ENCODE results near the gene CAMK2B.
"Not testable (repeated sequence)": the region's sequence is repeated elsewhere in the genome, so short reads cannot be mapped to it uniquely, and the experiment has no call there.

The CAMK2B gene

DNA sequence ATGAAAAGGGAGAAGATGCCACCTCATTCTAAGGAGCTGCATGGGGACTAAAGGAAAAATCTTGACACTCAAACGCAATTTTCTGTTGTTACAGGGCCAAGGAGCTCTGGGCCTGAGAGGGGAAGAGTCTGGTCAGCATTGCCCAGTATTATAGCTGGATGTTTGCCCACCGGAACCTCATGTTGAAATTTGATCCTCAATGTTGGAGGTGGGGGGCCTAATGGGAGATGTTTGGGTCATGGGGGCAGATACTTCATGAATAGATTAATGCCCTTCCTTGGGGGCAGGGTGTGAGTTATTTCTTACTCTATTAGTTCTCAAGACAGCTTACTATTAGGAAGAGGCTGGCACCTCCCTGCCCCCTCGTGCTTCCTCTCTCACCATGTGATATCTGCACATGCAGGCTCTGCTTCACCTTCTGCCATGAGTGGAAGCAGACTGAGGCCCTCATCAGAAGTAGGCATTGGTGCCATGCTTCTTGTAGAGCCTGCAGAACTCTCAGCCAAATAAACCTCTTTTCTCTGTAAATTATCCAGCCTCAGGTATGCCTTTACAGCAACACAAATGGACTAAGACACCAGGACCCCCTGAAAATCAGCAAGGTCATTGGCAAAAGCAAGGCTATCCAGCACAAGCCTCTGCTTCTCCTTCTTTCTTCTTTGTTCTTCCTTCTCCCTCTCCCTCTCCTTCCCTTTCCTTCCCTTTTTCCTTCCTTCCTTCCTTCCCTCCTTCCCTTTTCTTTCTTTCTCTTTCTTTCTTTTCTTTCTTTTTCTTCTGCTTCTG is 151.3 kb downstream of the CAMK2B start:
- Histone ChIP-seq H3K4me3 (ENCODE audit: low read length) (no peak overlapping the region), H3K9ac (ENCODE audit: low read depth, low read length) (no peak overlapping the region), H3K4me1 (ENCODE audit: control insufficient read depth, insufficient read depth, low read length) (peaks cover 14% of the 10 kb centered on the region), H3K9me3 (replicated peaks; ENCODE audit: low read length) (no peaks in the 10 kb centered on the region), H3K27me3 (ENCODE audit: control insufficient read depth, insufficient read depth, low read length) (peaks cover 15% of the 10 kb centered on the region), H3K36me3 (ENCODE audit: insufficient read depth, low read length) (no peaks in the 10 kb centered on the region), H3K4me2 (ENCODE audit: low read length) (no peak overlapping the region)

DNA sequence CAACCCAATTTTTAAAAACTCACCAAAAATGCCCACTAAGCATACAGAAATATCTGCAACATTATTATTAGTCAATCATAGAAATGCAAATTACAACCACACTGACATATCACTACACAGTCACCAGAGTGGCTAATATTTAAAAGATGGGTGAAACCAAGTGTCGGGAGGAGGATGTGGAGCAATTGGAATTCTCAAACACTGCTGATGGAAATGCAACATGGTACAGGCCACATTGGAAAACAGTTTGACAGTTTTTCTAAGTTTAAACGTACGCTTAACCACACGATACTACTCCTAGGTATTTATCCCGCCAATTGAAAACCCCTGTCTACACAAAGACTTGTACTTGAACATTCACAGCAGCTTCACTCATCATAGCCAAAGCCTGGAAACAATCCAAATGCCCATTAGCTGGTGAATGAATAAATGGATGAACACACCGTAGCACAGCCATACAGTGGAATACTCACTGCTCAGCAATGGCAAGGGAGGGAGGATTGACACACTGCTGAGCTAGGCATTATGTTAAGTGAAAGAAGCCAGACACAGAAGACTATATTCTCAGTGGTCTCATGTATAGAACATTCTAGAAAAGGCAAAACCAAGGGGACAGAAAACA is 152.5 kb downstream of the CAMK2B start:
- no peak overlapping the region for H3K4me3 ChIP-seq (ENCODE audit: low read length)
- H3K4me2 ChIP-seq (ENCODE audit: low read length): no peak overlapping the region
- peaks cover 9% of the 10 kb centered on the region for H3K4me1 ChIP-seq (ENCODE audit: control insufficient read depth, insufficient read depth, low read length)
- H3K27me3 ChIP-seq (ENCODE audit: control insufficient read depth, insufficient read depth, low read length): peaks cover 14% of the 10 kb centered on the region
- no peaks in the 10 kb centered on the region for H3K36me3 ChIP-seq (ENCODE audit: insufficient read depth, low read length)
- H3K9ac ChIP-seq (ENCODE audit: low read depth, low read length): no peak overlapping the region
- H3K9me3 ChIP-seq (replicated peaks; ENCODE audit: low read length): no peaks in the 10 kb centered on the region

DNA sequence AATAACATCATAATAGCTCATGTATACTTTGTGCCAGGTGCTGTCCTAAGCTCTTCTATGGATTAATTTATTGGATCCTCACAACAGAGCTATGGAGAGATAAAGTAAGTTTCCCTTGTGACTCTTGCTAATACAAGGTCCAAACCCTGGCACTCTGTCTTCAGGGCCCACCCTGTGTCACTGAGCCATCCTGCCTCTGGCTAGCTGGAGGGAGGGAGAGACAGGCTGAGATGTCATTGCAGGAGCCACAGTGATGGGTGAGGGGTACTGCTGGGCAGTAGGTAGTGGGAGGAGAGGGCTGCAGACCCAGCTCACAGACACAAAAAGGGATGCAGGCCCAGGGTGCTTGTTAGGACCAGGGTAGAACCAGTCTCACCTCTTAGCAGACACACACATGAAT is 153.0 kb downstream of the CAMK2B start:
- H3K4me1 ChIP-seq (ENCODE audit: control insufficient read depth, insufficient read depth, low read length): peaks cover 3% of the 10 kb centered on the region
- H3K27me3 ChIP-seq (ENCODE audit: control insufficient read depth, insufficient read depth, low read length): peaks cover 14% of the 10 kb centered on the region
- no peaks in the 10 kb centered on the region for H3K9me3 ChIP-seq (replicated peaks; ENCODE audit: low read length)
- no peak overlapping the region for H3K4me3 ChIP-seq (ENCODE audit: low read length)
- no peak overlapping the region for H3K4me2 ChIP-seq (ENCODE audit: low read length)
- H3K36me3 ChIP-seq (ENCODE audit: insufficient read depth, low read length): no peaks in the 10 kb centered on the region
- H3K9ac ChIP-seq (ENCODE audit: low read depth, low read length): no peak overlapping the region

GRCh38 chr7:44171901-44172300 is 153.5 kb downstream of the CAMK2B start:
- not testable (repeated sequence) for H3K4me1 ChIP-seq (ENCODE audit: control insufficient read depth, insufficient read depth, low read length); H3K4me2 ChIP-seq (ENCODE audit: low read length)
- peaks cover 14% of the 10 kb centered on the region for H3K27me3 ChIP-seq (ENCODE audit: control insufficient read depth, insufficient read depth, low read length)

DNA sequence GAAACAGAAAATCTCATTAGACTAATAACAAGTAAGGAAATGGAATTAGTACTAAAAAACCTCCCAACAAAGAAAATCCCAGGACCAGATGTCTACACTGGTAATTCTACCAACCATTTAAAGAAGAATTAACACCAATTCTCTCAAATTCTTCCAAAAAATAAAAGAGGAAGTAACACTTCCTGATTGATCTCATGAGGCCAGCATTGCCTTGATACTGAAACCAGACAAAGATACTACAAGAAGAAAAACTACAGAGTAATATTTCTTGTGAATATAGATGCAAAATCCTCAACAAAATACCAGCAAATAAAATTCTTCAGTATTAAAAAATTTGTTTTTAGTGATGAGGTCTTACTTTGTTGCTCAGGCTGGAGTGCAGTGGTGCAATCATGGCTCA is 157.5 kb downstream of the CAMK2B start:
- no peaks in the 10 kb centered on the region for H3K27me3 ChIP-seq (ENCODE audit: control insufficient read depth, insufficient read depth, low read length)
- H3K4me3 ChIP-seq (ENCODE audit: low read length): no peak overlapping the region
- no peaks in the 10 kb centered on the region for H3K9me3 ChIP-seq (replicated peaks; ENCODE audit: low read length)
- H3K36me3 ChIP-seq (ENCODE audit: insufficient read depth, low read length): no peaks in the 10 kb centered on the region
- peaks cover 14% of the 10 kb centered on the region for H3K4me1 ChIP-seq (ENCODE audit: control insufficient read depth, insufficient read depth, low read length)
- H3K9ac ChIP-seq (ENCODE audit: low read depth, low read length): no peak overlapping the region
- no peak overlapping the region for H3K4me2 ChIP-seq (ENCODE audit: low read length)

More at GRCh38 chr7:44171901-44172300, 153.5 kb downstream of the CAMK2B start:
- H3K9ac ChIP-seq (ENCODE audit: low read depth, low read length); H3K36me3 ChIP-seq (ENCODE audit: insufficient read depth, low read length); H3K9me3 ChIP-seq (replicated peaks; ENCODE audit: low read length); H3K4me3 ChIP-seq (ENCODE audit: low read length): not testable (repeated sequence)

Data from skeletal muscle satellite cell (primary cell).